ENCODE measurements around the gene DCLK3.

The DCLK3 gene, protein sequence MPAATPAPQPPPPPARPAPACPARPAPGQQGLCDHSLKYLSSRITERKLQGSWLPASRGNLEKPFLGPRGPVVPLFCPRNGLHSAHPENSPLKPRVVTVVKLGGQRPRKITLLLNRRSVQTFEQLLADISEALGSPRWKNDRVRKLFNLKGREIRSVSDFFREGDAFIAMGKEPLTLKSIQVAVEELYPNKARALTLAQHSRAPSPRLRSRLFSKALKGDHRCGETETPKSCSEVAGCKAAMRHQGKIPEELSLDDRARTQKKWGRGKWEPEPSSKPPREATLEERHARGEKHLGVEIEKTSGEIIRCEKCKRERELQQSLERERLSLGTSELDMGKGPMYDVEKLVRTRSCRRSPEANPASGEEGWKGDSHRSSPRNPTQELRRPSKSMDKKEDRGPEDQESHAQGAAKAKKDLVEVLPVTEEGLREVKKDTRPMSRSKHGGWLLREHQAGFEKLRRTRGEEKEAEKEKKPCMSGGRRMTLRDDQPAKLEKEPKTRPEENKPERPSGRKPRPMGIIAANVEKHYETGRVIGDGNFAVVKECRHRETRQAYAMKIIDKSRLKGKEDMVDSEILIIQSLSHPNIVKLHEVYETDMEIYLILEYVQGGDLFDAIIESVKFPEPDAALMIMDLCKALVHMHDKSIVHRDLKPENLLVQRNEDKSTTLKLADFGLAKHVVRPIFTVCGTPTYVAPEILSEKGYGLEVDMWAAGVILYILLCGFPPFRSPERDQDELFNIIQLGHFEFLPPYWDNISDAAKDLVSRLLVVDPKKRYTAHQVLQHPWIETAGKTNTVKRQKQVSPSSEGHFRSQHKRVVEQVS

DNA sequence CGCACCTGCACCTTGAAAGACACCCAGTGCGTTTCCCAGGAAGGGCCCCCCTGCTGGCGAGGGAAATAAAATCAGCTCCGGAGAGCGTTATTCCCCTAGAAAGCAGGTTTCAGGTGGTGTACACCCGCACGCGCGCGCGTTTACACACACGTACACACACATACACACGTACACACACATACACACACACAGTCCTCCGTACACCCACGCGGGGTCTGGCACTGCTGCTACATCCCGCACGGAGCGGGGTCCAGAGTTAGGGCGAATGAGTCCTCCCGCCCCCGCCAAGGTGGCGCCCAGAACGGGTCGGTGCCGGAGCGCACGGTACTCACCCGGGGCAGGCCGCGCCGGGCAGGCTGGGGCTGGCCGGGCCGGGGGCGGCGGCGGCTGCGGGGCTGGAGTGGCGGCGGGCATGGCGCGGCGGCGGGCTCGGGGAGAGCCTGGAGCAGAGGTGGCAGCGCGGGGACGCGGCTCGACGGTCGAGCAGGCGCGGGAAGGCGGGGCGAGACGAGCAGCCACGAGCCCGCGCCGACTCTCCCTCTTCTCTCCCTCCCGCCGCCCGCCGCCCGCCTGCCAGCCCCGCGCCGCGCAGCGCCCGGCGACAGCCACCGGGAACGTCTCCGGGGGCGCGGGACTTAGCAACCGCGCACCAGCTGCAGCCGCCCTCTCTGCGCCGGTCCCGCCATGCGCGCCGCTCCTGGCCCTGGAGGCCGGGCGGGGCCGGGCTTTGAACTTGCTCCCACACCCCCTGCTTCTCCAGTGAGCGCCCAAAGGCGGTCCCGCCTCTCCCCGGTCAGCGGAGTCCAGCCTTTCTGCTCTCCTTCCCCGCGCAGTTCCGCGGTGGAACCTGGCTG lies at the start of gene DCLK3:
Gene DCLK3, minus strand, starts transcription at position 704 of the 854 bp plus-strand sequence. Its CDS starts 290 bp downstream, at position 414.
- DNase-seq: no peak

- no peak for DNase-seq
Observed at GRCh38 chr3:36813305-36813704, 49.0 kb upstream of the DCLK3 start.

- no peak for DNase-seq
Observed at GRCh38 chr3:36812240-36812639, 47.9 kb upstream of the DCLK3 start.

- DNase-seq: no peak
Observed at GRCh38 chr3:36811768-36812167, 47.4 kb upstream of the DCLK3 start.

- DNase-seq: no peak
Observed at GRCh38 chr3:36804295-36805055, 40.1 kb upstream of the DCLK3 start.

GRCh38 chr3:36803091-36803791 lies 38.9 kb upstream of the DCLK3 start:
- DNase-seq: no peak

DNA sequence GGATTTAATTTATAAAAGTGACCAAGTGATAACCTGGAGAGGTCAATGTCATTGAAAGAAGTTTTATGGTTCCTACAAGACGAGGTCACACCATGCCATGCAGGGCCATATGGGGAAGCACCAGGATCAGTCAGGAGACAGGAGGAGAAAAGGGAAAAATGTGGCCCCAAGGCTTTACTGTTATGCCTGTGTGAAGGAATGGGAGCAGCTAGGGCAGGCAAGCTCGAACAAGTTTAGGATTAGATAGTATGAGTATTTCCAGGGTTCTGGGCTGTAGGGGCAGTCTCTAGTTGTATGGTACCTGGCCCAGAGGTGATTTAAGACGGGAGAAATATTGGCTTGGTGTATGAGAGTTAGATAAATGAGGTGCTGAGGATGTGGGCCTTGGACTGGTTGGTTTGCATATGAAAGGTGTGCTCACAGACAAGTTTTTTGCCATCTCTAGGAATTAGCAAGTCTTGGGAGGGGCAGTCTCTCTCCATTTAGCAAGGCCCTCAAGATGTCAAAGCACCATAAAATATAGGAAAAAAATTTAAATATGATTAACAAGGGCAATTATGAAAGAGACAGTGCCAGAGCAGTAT lies 36.3 kb upstream of the DCLK3 start:
- DNase-seq: no peak

DNA sequence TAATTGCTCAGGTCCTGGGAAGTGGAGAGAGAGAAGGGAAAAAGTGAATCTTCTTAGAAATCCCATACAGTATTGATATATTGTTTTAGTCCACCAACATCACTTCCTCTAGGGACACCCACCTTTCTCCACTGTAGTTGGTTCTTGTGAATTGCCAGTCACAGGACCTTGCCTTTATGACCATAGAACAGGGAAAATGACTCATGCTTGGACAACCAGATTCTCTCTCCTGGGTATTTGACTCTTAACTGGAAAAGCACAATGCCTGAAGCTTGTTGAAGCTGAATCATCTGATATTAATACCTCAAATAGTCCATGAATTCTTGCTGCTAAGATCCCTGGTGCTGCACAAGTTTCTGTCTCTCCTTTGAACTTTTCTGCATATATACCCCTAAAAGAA lies 32.5 kb upstream of the DCLK3 start:
- DNase-seq: no peak

DNA sequence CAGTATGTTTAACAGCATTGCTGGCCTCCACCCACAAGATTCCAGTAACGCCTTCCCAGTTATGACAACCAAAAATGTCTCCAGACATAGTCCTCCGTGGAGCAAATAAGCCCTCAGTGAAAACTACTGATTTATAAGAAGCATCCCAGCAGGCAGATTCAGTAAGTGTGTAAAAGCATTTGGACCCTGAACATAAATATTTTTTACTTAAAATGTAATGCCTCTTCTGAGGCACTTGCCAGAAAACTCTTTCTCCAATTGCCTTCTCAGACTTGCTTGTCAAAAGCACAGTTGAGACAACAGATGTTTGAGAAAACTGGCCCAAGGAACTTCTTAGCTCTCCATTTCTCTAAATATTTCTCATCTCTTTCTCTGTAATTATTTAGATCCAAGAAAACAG lies 31.8 kb upstream of the DCLK3 start:
- DNase-seq: no peak

GRCh38 chr3:36795622-36796021 lies 31.3 kb upstream of the DCLK3 start:
- no peak for DNase-seq

DNA sequence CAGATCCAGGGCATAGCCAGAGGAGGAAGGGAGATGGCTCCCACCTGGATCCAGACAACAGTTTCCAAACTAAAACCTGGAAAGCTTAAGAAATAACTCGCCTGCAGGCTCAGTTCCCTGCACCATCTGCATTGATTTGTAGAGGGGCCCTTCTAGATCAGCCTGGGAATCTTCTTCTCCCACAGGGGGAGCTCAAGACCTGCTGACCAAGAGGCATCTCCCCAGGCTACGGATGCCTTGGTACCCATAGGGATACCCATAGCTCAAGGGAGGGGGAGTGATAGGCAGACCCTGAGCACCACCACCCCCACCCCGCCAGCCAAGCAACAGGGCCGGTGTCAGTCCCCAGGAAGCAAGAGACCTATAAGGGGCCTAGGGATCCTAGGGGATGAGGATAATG lies 28.0 kb upstream of the DCLK3 start:
- no peak for DNase-seq

- DNase-seq: no peak
Observed at GRCh38 chr3:36790765-36791164, 26.4 kb upstream of the DCLK3 start.

- no peak for DNase-seq
Observed at GRCh38 chr3:36786921-36787890, 22.9 kb upstream of the DCLK3 start.

DNA sequence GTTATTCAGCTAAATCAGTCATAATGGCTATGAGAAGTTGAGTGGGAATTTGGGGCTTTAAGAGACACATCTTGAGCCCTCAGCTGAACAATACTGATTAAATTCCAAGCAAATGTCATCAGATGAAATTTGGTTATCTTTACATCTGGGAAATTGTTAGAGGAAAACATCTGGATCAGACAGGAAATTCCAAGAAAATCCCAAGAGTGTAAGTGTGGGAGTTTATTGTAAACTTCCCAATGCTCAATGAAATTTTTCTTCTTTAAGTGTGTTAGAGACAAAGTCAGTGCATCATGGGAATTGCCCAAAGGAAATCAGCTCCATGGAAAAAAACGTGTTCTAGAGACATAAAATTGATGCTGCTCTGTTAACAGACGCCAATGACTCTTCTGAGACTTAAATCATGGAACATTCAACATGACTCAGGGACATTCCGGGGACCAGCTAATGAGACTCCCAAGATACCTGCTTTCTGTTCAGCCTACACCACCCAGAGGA lies 19.8 kb upstream of the DCLK3 start:
- no peak for DNase-seq

DNA sequence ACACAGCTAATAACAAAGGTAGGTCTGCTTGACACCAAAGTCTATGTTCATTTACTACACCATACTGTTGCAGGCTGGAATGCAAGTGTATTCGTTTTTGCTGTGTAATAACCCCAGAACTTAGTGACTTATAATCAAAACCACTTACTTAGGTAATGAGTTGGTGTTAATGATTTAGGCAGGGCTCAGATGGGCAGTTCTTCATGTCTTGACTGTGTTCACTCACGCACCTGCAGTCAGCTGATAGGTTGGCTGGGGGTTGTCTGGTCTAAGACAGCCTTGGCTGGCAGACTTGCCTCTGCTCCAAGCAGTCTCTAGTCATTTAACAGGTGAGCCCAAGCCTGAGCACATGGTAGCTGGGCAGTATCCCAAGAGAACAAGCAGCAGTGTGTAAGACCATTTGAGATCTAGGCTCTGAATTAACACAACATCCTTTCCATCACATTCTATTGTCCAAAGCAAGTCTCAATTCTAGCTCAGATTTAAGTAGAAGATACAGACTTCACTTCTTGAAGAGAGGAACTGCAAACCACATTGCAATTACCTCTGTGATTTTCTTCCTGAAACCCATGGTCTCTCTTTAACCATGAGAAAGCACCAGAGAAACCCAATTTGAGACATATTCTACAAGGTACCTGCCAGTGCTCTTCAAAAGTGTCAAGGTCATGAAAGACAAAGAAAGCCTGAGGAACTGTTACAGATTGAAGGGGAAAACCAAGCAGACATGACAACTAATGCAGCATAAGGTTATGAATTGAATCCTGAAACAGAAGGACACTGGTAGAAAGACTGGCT lies 13.3 kb upstream of the DCLK3 start:
- DNase-seq: no peak

DNA sequence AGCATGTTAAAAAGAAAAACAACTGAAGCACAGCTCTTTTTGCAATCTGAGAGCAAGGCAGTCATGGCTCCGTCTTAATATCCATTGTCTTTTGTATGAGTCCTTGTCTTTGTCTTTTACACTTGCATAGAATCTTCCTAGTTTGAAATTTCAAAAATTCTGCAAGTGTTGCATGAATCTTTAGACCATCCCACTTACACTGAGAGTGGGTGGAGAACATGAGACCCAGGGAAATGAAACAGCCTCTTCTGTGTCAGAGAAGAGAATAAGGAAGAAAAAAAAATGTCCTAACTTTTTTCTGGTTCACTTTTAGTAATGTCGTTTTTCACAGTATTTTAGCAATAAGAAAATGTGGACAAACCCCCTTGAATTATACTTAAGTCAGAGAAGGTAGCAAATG lies 12.1 kb upstream of the DCLK3 start:
- DNase-seq: no peak

DNA sequence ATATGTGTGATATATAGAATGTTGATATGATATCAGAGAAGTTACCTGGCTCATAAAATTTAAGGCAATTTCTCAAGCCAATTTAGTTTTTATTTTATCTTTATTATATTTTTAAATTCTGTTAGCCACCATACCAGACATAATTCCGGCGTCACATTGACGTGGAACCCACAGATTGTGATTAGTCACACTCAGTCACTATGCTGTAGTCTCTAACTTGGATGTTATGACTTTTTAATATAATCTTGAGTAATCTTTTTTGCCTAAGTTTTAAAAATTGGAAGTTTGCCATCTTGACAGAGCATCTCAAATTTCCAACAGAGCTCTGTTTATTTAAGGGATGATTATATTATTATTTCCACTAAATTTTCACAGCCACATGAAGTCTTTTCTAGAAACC lies 9.7 kb upstream of the DCLK3 start:
- DNase-seq: no peak

DNA sequence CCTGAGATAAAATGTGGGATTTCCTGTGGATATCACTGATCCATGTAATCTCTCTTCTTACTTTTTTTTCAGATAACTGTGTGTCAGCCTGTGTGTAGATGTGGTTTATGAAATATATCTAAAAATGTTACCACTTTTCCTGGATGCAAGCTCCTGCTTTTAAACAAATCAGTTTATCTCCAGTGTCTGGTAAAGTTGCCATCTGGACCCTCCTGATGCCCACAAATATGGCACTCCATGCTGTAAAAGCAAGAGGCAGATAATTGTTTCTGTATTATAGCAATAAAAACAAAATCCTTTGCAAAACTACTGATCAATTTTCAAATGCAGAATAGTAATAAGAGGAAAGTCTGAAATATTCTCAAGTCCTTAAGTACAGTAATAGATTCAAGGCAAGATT lies 7.6 kb upstream of the DCLK3 start:
- no peak for DNase-seq

DNA sequence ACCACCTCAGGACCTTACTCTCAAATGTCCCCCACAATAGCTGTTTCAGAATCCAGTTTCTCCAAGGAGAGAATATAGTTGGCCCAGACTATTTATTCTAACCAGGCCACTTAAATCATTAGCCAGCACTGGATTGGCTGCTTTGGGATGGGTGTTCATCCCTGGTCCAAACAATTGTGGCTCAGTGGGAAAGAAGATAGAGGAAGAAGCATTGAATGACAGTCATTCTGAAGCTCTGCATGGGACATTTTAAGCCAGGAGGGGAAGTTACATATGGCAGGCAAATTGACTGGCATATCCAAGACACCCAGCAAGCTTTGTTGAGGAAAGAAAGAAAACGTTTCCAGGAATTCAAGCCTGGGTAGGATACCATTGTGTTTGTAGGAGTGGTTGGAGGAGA lies 5.6 kb upstream of the DCLK3 start:
- no peak for DNase-seq
